H1 (cell line): ENCODE results near the gene B3GALT5. TPM values are rescaled to one million over a fixed set of nuclear protein-coding genes. Genes with fewer than 3 reads are reported as not detected.

Experiments
- BACH1 ChIP-seq: IDR thresholded peaks from 2 replicates; pipeline ENCODE4 v1.6.1; 2012; ENCODE audit warnings: low read length, improper control_type of control experiment
- SUZ12 ChIP-seq: fragments of 200-600 bp; sonication (generic); IDR thresholded peaks from 2 replicates; pipeline ENCODE4 v1.6.1; 2012; ENCODE audit warnings: mild to moderate bottlenecking, inconsistent platforms, low read length, moderate library complexity, mixed read lengths
- polyA plus RNA-seq, 7 experiments: library from polyadenylated mRNA; depleted of rRNA in 3 of 7; stranded (reverse) in 5 of 7; unstranded in 2 of 7; fragments of >200 nt in 5 of 7; fragments of 200-250 nt in 2 of 7; gene quantifications; 1 replicate in 5 of 7; 2 replicates in 1 of 7; 4 replicates in 1 of 7; pipeline versions ENCODE4 v1.2.1 to v1.2.3, GENCODE V29; 2011 to 2013; ENCODE audit warnings: missing spikeins in 2 of 7, mixed read lengths in 2 of 7
- total RNA-seq: library from RNA; stranded (reverse); fragmentation: NEBNext Ultra II Directional; extraction: Animal tissue kit (Norgen Biotek cat#: 25700); gene quantifications from 2 replicates; pipeline ENCODE4 v1.2.1, GENCODE V29; 2021

Gene B3GALT5
- total and polyA plus RNA-seq, 2 of the 8 experiments (the other 6 are each of a cell fraction or from before 2014, with no cell fraction given), result 11.9 to 25.1 TPM

GRCh38 chr21:39610703-39611102, 2.0 kb upstream of the B3GALT5 start (continued):
- TF ChIP-seq SUZ12 (no peak), BACH1 (no peak)
